ENCODE data around the gene SLC41A1. TPM values are rescaled to one million over a fixed set of nuclear protein-coding genes. Genes with fewer than 3 reads are reported as not detected.
A peak's percentile ranks its signal among the peaks of the same experiment; 100 is the strongest.

Gene SLC41A1
- total and polyA plus RNA-seq, 2 experiments from 2014 or later: 15.3 to 16.8 TPM

GRCh38 chr1:205746757-205747412 lies 66.1 kb downstream of the SLC41A1 start:
- Histone ChIP-seq H3K4me1 (ENCODE audit: insufficient read depth) (peaks cover 24% of the 10 kb centered on the region), H4K20me1 (ENCODE audit: insufficient read depth, poor library complexity, severe bottlenecking) (peaks cover 65% of the 10 kb centered on the region), H3K4me3 (peak overlapping the region; percentile 24), H2AFZ (no peak overlapping the region), H3K4me2 (peak overlapping the region; percentile 87), H3K79me2 (peaks cover 72% of the 10 kb centered on the region), H3K27ac (no peak overlapping the region), H3K9me2 (replicated peaks; ENCODE audit: insufficient read depth) (no peaks in the 10 kb centered on the region), H3K36me3 (replicated peaks; ENCODE audit: insufficient read depth, low read depth) (no peaks in the 10 kb centered on the region), H3K27me3 (no peaks in the 10 kb centered on the region), H3K9me3 (ENCODE audit: low read depth) (no peaks in the 10 kb centered on the region)
- no peak for TF ChIP-seq CTCF (IDR thresholded peaks at IDR 0.05; ENCODE audit: poor library complexity)
- no peak for TF ChIP-seq EZH2 (IDR thresholded peaks at IDR 0.05; ENCODE audit: borderline replicate concordance)
- no peak for TF ChIP-seq EZH2phosphoT487 (IDR thresholded peaks at IDR 0.05; ENCODE audit: low read depth, severe bottlenecking, unreplicated experiment)
- DNase-seq (ENCODE audit: low spot score): no peak
- 83% methylated on average over 5 of the region's 5 CpGs for WGBS (ENCODE audit: low lambda C conversion rate, missing lambda C conversion rate)

GRCh38 chr1:205744403-205744802 lies 68.6 kb downstream of the SLC41A1 start:
- no peaks in the 10 kb centered on the region for H3K9me3 ChIP-seq (ENCODE audit: low read depth)
- TF ChIP-seq EZH2phosphoT487 (IDR thresholded peaks at IDR 0.05; ENCODE audit: low read depth, severe bottlenecking, unreplicated experiment) (no peak), EZH2 (IDR thresholded peaks at IDR 0.05; ENCODE audit: borderline replicate concordance) (no peak), CTCF (IDR thresholded peaks at IDR 0.05; ENCODE audit: poor library complexity) (no peak)
- WGBS (ENCODE audit: low lambda C conversion rate, missing lambda C conversion rate): 98% methylated on average over 8 of the region's 8 CpGs
- H3K4me3 ChIP-seq: no peak overlapping the region
- peaks cover 95% of the 10 kb centered on the region for H3K79me2 ChIP-seq
- DNase-seq (ENCODE audit: low spot score): no peak
- H3K36me3 ChIP-seq (replicated peaks; ENCODE audit: insufficient read depth, low read depth): no peaks in the 10 kb centered on the region
- H3K9me2 ChIP-seq (replicated peaks; ENCODE audit: insufficient read depth): no peaks in the 10 kb centered on the region
- H3K4me1 ChIP-seq (ENCODE audit: insufficient read depth): peaks cover 30% of the 10 kb centered on the region
- no peaks in the 10 kb centered on the region for H3K27me3 ChIP-seq
- peaks cover 74% of the 10 kb centered on the region for H4K20me1 ChIP-seq (ENCODE audit: insufficient read depth, poor library complexity, severe bottlenecking)
- H3K27ac ChIP-seq: no peak overlapping the region
- H2AFZ ChIP-seq: no peak overlapping the region
- H3K4me2 ChIP-seq: no peak overlapping the region

GRCh38 chr1:205743977-205744376 lies 69.0 kb downstream of the SLC41A1 start:
- Histone ChIP-seq H3K4me2 (no peak overlapping the region), H3K79me2 (peaks cover 98% of the 10 kb centered on the region), H3K9me2 (replicated peaks; ENCODE audit: insufficient read depth) (no peaks in the 10 kb centered on the region), H2AFZ (no peak overlapping the region), H4K20me1 (ENCODE audit: insufficient read depth, poor library complexity, severe bottlenecking) (peaks cover 76% of the 10 kb centered on the region), H3K27me3 (no peaks in the 10 kb centered on the region), H3K9me3 (ENCODE audit: low read depth) (no peaks in the 10 kb centered on the region), H3K36me3 (replicated peaks; ENCODE audit: insufficient read depth, low read depth) (no peaks in the 10 kb centered on the region), H3K27ac (no peak overlapping the region), H3K4me1 (ENCODE audit: insufficient read depth) (peaks cover 35% of the 10 kb centered on the region), H3K4me3 (no peak overlapping the region)
- 61% methylated on average over 4 of the region's 4 CpGs for WGBS (ENCODE audit: low lambda C conversion rate, missing lambda C conversion rate)
- TF ChIP-seq EZH2phosphoT487 (IDR thresholded peaks at IDR 0.05; ENCODE audit: low read depth, severe bottlenecking, unreplicated experiment) (no peak), EZH2 (IDR thresholded peaks at IDR 0.05; ENCODE audit: borderline replicate concordance) (no peak)
- no peak for DNase-seq (ENCODE audit: low spot score)

GRCh38 chr1:205741681-205742080 lies 71.3 kb downstream of the SLC41A1 start:
- no peak overlapping the region for H3K4me3 ChIP-seq
- peak overlapping the region; percentile 4 for H3K27ac ChIP-seq
- H3K36me3 ChIP-seq (replicated peaks; ENCODE audit: insufficient read depth, low read depth): no peaks in the 10 kb centered on the region
- no peak overlapping the region for H2AFZ ChIP-seq
- peaks cover 21% of the 10 kb centered on the region for H3K4me1 ChIP-seq (ENCODE audit: insufficient read depth)
- H3K79me2 ChIP-seq: peaks cover 98% of the 10 kb centered on the region
- H4K20me1 ChIP-seq (ENCODE audit: insufficient read depth, poor library complexity, severe bottlenecking): peaks cover 75% of the 10 kb centered on the region
- TF ChIP-seq CTCF (IDR thresholded peaks at IDR 0.05; ENCODE audit: poor library complexity) (no peak), EZH2 (IDR thresholded peaks at IDR 0.05; ENCODE audit: borderline replicate concordance) (no peak), EZH2phosphoT487 (IDR thresholded peaks at IDR 0.05; ENCODE audit: low read depth, severe bottlenecking, unreplicated experiment) (no peak)
- no peaks in the 10 kb centered on the region for H3K9me2 ChIP-seq (replicated peaks; ENCODE audit: insufficient read depth)
- no peaks in the 10 kb centered on the region for H3K9me3 ChIP-seq (ENCODE audit: low read depth)
- H3K4me2 ChIP-seq: peak overlapping the region; percentile 28
- no peaks in the 10 kb centered on the region for H3K27me3 ChIP-seq
- 57% methylated on average over 1 of the region's 1 CpG for WGBS (ENCODE audit: low lambda C conversion rate, missing lambda C conversion rate)
- DNase-seq (ENCODE audit: low spot score): no peak
